GM13976 (cell line): ENCODE measurements around the gene NCR1.
"Not testable (repeated sequence)": the region's sequence is repeated elsewhere in the genome, so short reads cannot be mapped to it uniquely, and the experiment has no call there.

Experiments
- DNase-seq: peaks from one replicate; pipeline ENCODE4 v3.0.0; 2012; ENCODE audit warnings: low spot score
- CTCF ChIP-seq: IDR thresholded peaks from 2 replicates; pipeline ENCODE4 v1.5.1; 2012; ENCODE audit warnings: borderline replicate concordance, mild to moderate bottlenecking; ENCODE audit not compliant: insufficient read depth; ENCODE audit errors: extremely low read depth, missing control alignments, control extremely low read depth
- in situ Hi-C: fragments of 300-500 bp; cut with MboI; formaldehyde crosslinking; loops from one replicate; pipeline ENCODE4 v1.12.0; 2022; ENCODE audit warnings: low sequenced_read_pairs, mixed read lengths, inconsistent platforms; ENCODE audit not compliant: unreplicated experiment

Gene NCR1, protein sequence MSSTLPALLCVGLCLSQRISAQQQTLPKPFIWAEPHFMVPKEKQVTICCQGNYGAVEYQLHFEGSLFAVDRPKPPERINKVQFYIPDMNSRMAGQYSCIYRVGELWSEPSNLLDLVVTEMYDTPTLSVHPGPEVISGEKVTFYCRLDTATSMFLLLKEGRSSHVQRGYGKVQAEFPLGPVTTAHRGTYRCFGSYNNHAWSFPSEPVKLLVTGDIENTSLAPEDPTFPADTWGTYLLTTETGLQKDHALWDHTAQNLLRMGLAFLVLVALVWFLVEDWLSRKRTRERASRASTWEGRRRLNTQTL

DNA sequence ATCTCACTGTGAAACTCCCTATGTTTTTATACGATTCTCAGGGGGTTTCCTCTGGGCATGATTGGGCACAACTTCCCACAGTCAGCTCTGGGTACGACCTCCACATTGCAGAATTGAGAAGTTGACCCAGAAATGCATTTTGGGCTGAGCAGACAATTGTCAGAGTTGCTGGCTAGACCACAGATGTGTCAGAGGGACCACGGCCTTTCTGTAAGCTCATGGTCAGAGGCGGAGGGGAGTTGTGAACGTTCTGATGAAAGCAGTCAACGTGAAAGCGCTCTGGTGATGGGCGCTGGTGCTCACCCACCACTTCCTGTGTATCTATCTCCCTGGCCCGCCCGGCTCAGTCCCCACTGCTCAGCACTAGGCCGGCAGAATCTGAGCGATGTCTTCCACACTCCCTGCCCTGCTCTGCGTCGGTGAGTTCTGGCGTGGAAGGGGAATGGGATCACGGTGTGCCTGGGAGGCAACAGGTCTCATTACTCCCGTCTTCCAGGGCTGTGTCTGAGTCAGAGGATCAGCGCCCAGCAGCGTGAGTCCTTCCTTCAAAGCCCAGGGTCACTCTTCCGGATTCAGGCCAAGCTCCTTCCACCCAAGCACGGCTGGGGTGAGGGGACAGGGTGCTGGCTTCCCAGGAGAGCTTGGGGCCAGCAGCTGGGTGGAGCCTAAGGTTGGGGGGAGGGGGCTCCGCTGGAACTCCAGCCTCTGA, at the start of gene NCR1:
TSS of gene NCR1 (plus strand) at position 346 of the 709 bp plus-strand sequence. CDS start at position 386, 40 bp downstream.
- in situ Hi-C loops, result loop anchor here (25.0 kb wide), 1 partner anchor 419 kb away; no protein-coding TSS in a partner anchor
- TF ChIP-seq CTCF, result no peak
- no peak for DNase-seq

DNA sequence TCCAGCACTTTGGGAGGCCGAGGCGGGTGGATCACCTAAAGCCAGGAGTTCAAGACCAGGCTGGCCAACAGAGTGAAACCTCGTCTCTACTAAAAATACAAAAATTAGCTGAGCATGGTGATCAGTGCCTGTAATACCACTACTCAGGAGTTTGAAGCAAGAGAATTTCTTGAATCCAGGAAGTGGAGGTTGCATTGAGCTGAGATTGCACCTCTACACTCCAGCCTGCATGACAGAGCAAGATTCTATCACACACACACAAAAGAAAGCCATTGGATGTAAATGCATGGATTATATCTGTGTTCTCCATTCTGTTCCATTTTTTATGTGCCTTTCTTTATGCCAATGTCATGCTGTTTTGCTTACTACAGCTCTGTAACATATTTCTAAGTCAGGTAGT, 47.5 kb upstream of the NCR1 start:
- in situ Hi-C loops, DNase-seq: not testable (repeated sequence)

- in situ Hi-C loops, DNase-seq: not testable (repeated sequence)
Measured at GRCh38 chr19:54859421-54859820, 46.5 kb upstream of the NCR1 start.

- in situ Hi-C loops, DNase-seq: not testable (repeated sequence)
Measured at GRCh38 chr19:54863459-54863858, 42.5 kb upstream of the NCR1 start.

GRCh38 chr19:54871696-54872095, 34.3 kb upstream of the NCR1 start:
- in situ Hi-C loops, result no loop called here

DNA sequence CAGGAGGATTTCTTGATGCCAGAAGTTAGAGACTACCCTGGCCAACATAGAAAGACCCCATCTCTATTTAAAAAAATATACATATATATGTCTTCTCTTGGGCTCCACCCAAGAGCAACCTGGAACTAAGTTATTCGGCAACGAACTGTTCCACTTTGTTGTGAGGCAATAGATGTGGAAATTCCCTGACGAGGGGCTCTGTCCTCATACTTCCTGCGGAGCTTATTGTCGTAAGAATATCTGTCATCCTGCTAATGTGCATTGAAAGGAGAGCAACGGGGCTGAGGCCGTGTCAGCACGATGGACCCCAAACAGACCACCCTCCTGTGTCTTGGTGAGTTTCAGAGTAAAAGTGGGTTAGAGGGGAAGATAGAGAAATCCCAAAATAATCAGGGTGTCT, 32.0 kb upstream of the NCR1 start, which contains the start of gene FCAR:
TSS of gene FCAR (plus strand) at position 246 of the 400 bp plus-strand sequence. CDS start at position 301, 55 bp downstream.
- TF ChIP-seq CTCF, result no peak
- in situ Hi-C loops, result no loop called here
- DNase-seq, result no peak

More at GRCh38 chr19:54871696-54872095, 34.3 kb upstream of the NCR1 start:
- no peak for DNase-seq
- TF ChIP-seq CTCF, result no peak

DNA sequence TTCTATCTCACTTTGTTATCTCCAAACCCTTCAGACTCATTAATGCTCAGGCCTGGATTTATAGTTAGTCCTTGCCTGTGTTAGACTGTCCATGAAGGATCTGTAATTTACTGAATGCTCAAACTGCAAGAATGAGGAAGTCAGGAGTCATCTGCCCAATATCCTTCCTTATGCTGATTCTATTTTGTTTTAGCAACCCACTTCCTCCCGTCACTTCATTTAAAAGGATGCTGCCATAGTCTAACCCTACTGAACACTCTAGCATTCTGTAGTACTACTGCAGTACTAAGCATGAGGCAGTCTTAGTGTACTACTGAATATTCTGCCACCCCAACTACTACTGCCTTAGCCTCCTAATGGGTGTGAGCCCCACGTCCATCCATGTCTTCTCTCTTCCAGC, 30.4 kb upstream of the NCR1 start:
- in situ Hi-C loops, result no loop called here
- no peak for DNase-seq
- no peak for TF ChIP-seq CTCF

DNA sequence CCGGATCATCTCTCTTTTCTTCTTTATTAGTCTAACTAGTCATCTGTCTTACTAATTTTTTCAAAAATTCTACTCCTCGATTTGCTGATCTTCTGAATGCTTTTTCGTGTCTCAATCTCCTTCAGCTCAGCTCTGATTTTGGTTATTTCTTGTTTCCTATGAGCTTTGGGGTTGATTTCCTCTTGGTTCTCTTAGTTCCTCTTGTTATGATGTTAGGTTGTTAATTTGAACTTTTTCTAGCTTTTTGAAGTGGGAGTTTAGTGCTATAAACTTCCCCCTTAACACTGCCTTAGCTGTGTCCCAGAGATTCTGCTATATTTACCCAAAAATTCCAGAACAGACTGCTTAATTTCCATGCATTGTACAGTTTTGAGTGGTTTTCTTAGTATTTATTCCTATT, 28.5 kb upstream of the NCR1 start:
- in situ Hi-C loops, result no loop called here
- TF ChIP-seq CTCF, result no peak
- no peak for DNase-seq
